Mesenchymal stem cell (in vitro differentiated cells and primary cell): Measurements from ENCODE around the gene DPF3.

ENCODE experiments used
- DNase-seq: peaks from one replicate; pipeline ENCODE4 v3.0.0-alpha.2; 2013
- H2AFZ ChIP-seq: one replicate; pipeline ENCODE4 v1.6.1; 2013; ENCODE audit warnings: low read depth, mild to moderate bottlenecking, control low read depth, inconsistent platforms, low read length, moderate library complexity
- H2AK5ac ChIP-seq: 2 replicates; pipeline ENCODE4 v1.6.1; 2013; ENCODE audit warnings: low read length, moderate library complexity, mild to moderate bottlenecking, inconsistent platforms; ENCODE audit not compliant: severe bottlenecking
- H2BK120ac ChIP-seq: one replicate; pipeline ENCODE4 v1.6.1; 2013; ENCODE audit warnings: low read depth, mild to moderate bottlenecking, inconsistent platforms, low read length, moderate library complexity
- H2BK12ac ChIP-seq, 2 experiments: one replicate each; pipeline ENCODE4 v1.6.1; 2013; ENCODE audit warnings: inconsistent platforms in 2 of 2, low read length in 2 of 2, mild to moderate bottlenecking in 2 of 2, moderate library complexity in 2 of 2, control low read depth in 1 of 2
- H2BK15ac ChIP-seq: one replicate; pipeline ENCODE4 v1.6.1; 2013; ENCODE audit warnings: mild to moderate bottlenecking, low read depth, inconsistent platforms; ENCODE audit not compliant: poor library complexity, severe bottlenecking
- H2BK5ac ChIP-seq: 2 replicates; pipeline ENCODE4 v1.6.1; 2013; ENCODE audit warnings: low read depth, mild to moderate bottlenecking, low read length, control low read depth, inconsistent platforms; ENCODE audit not compliant: poor library complexity, severe bottlenecking
- H3K14ac ChIP-seq, 2 experiments: one replicate each; pipeline ENCODE4 v1.6.1; 2013; ENCODE audit warnings: inconsistent platforms in 2 of 2, low read length in 2 of 2, control low read depth in 1 of 2, mild to moderate bottlenecking in 1 of 2, moderate library complexity in 1 of 2
- H3K18ac ChIP-seq, 2 experiments: one replicate each; pipeline ENCODE4 v1.6.1; 2013; ENCODE audit warnings: inconsistent platforms in 2 of 2, low read length in 2 of 2, control low read depth in 1 of 2, low read depth in 1 of 2, mild to moderate bottlenecking in 1 of 2
- H3K23ac ChIP-seq, 2 experiments: one replicate each; pipeline ENCODE4 v1.6.1; 2013; ENCODE audit warnings: inconsistent platforms in 2 of 2, low read length in 2 of 2, mild to moderate bottlenecking in 2 of 2, moderate library complexity in 2 of 2, control low read depth in 1 of 2
- H3K27ac ChIP-seq: 2 replicates; pipeline ENCODE4 v1.5.1; 2013; ENCODE audit warnings: mild to moderate bottlenecking, moderate library complexity, low read length, control low read depth, inconsistent platforms; ENCODE audit not compliant: poor library complexity, severe bottlenecking
- H3K27me3 ChIP-seq, 2 experiments: 2 replicates each; pipeline versions ENCODE4 v1.6.1 to v1.7.0; 2013; ENCODE audit warnings: low read length in 2 of 2, mild to moderate bottlenecking in 2 of 2, moderate library complexity in 2 of 2, control low read depth in 1 of 2, inconsistent platforms in 1 of 2; ENCODE audit not compliant: control insufficient read depth in 1 of 2, insufficient read depth in 1 of 2
- H3K36me3 ChIP-seq, 2 experiments: 2 replicates each; pipeline versions ENCODE4 v1.6.1 to v1.7.0; 2013; ENCODE audit warnings: low read length in 2 of 2, control low read depth in 1 of 2, inconsistent platforms in 1 of 2, low read depth in 1 of 2, mild to moderate bottlenecking in 1 of 2; ENCODE audit not compliant: insufficient read depth in 2 of 2, control insufficient read depth in 1 of 2
- H3K4ac ChIP-seq, 2 experiments: one replicate each; pipeline ENCODE4 v1.6.1; 2013; ENCODE audit warnings: inconsistent platforms in 2 of 2, low read length in 2 of 2, mild to moderate bottlenecking in 2 of 2, moderate library complexity in 2 of 2, control low read depth in 1 of 2, low read depth in 1 of 2
- H3K4me1 ChIP-seq: 2 replicates; pipeline ENCODE4 v1.6.1; 2013; ENCODE audit warnings: low read depth, low read length, control low read depth; ENCODE audit not compliant: control insufficient read depth, insufficient read depth
- H3K4me2 ChIP-seq: 2 replicates; pipeline ENCODE4 v1.6.1; 2013; ENCODE audit warnings: low read length, mild to moderate bottlenecking, inconsistent platforms; ENCODE audit not compliant: poor library complexity, severe bottlenecking
- H3K4me3 ChIP-seq, 2 experiments: 2 replicates each; pipeline versions ENCODE4 v1.5.1 to v1.7.0; 2013; ENCODE audit warnings: low read length in 2 of 2, mild to moderate bottlenecking in 2 of 2, control low read depth in 1 of 2, low read depth in 1 of 2; ENCODE audit not compliant: insufficient read depth in 1 of 2
- H3K79me1 ChIP-seq: replicated peaks from 2 replicates; pipeline ENCODE4 v1.6.1; 2013; ENCODE audit warnings: mild to moderate bottlenecking, control low read depth, low read length, inconsistent platforms; ENCODE audit not compliant: poor library complexity, severe bottlenecking
- H3K9ac ChIP-seq: 2 replicates; pipeline ENCODE4 v1.7.0; 2013; ENCODE audit warnings: mild to moderate bottlenecking, low read length, moderate library complexity
- H3K9me3 ChIP-seq: 2 replicates; pipeline ENCODE4 v1.7.0; 2013; ENCODE audit warnings: mild to moderate bottlenecking, low read length; ENCODE audit not compliant: control insufficient read depth
- H4K8ac ChIP-seq: one replicate; pipeline ENCODE4 v1.6.1; 2013; ENCODE audit warnings: inconsistent platforms, mild to moderate bottlenecking, low read length, moderate library complexity
- H4K91ac ChIP-seq: one replicate; pipeline ENCODE4 v1.6.1; 2013; ENCODE audit warnings: mild to moderate bottlenecking, low read length, inconsistent platforms
- WGBS: methylation state at CpG from one replicate; pipeline ENCODE4 v1.1.7; 2013; ENCODE audit warnings: mixed read lengths; 5-methylcytosine and 5-hydroxymethylcytosine counted together

The DPF3 gene

DNA sequence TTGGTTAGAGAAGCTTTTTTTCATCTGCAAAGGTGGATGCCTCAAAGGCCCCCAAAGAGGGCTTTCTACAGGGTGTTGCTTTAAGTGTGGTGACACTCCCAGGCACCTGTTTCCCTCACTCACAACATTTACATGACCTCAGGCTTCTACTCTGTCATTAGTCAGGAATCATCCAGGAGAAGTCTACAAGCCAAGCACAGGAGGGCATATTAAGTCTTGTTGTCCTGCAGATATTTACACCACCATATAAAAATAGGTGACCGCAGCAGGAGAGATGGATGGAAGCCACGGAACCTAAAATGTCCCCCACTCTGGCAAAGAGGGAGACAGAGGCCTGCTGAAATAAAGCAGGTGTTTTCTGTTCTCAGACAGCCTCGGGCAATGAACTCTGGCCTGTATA lies 7.5 kb upstream of the DPF3 start:
- H3K4ac ChIP-seq: no peak overlapping the region
- 82% methylated on average over 3 of the region's 3 CpGs for WGBS
- H3K79me1 ChIP-seq: peaks cover 3% of the 10 kb centered on the region
- H3K27ac ChIP-seq: no peak overlapping the region
- H3K4me3 ChIP-seq: no peak overlapping the region
- H3K9me3 ChIP-seq: peaks cover 7% of the 10 kb centered on the region
- no peak overlapping the region for H2BK15ac ChIP-seq
- no peak overlapping the region for H2AFZ ChIP-seq
- no peak overlapping the region for H3K23ac ChIP-seq
- H3K18ac ChIP-seq: no peak overlapping the region
- no peak for DNase-seq
- H3K27me3 ChIP-seq: no peaks in the 10 kb centered on the region
- H3K9ac ChIP-seq: no peak overlapping the region
- H4K91ac ChIP-seq: no peak overlapping the region
- H2BK5ac ChIP-seq: no peak overlapping the region
- H2AK5ac ChIP-seq: no peak overlapping the region
- H4K8ac ChIP-seq: no peak overlapping the region
- H2BK120ac ChIP-seq: no peak overlapping the region
- H3K4me1 ChIP-seq: peaks cover 3% of the 10 kb centered on the region
- no peaks in the 10 kb centered on the region for H3K36me3 ChIP-seq
- H3K14ac ChIP-seq: no peak overlapping the region
- H2BK12ac ChIP-seq: no peak overlapping the region
- no peak overlapping the region for H3K4me2 ChIP-seq

DNA sequence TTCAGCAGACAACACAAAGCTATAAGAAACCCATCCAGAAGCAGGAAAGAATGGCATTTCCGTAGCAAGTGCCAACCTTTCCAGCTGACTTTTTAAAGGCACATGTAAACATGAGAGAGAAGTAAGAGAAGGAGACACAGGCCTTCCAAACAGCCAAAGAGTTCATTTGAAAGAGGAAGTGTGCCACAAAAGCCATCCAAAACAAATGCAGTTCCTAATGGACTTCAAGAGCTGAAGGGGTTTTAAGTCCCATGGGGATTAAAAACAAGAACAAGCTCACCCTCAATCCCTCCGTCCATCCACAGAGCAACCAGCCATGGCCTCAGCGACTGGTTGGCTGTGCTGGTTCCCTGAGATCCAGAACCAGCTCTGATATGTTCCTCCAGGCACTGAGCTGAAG lies 4.5 kb upstream of the DPF3 start:
- H3K4me1 ChIP-seq: no peaks in the 10 kb centered on the region
- H4K91ac ChIP-seq: no peak overlapping the region
- H3K36me3 ChIP-seq: no peaks in the 10 kb centered on the region
- H3K4ac ChIP-seq: no peak overlapping the region
- H2BK12ac ChIP-seq: no peak overlapping the region
- no peak overlapping the region for H2AFZ ChIP-seq
- no peaks in the 10 kb centered on the region for H3K27me3 ChIP-seq
- H3K14ac ChIP-seq: no peak overlapping the region
- no peak overlapping the region for H3K27ac ChIP-seq
- no peak overlapping the region for H3K18ac ChIP-seq
- no peak overlapping the region for H3K23ac ChIP-seq
- no peak overlapping the region for H2AK5ac ChIP-seq
- no peak overlapping the region for H4K8ac ChIP-seq
- H3K9me3 ChIP-seq: peaks cover 7% of the 10 kb centered on the region
- no peak overlapping the region for H3K4me3 ChIP-seq
- peaks cover 3% of the 10 kb centered on the region for H3K79me1 ChIP-seq
- no peak overlapping the region for H3K9ac ChIP-seq
- no peak overlapping the region for H3K4me2 ChIP-seq
- no peak overlapping the region for H2BK120ac ChIP-seq
- 59% methylated on average over 3 of the region's 3 CpGs for WGBS
- DNase-seq: no peak
- H2BK5ac ChIP-seq: no peak overlapping the region
- H2BK15ac ChIP-seq: no peak overlapping the region

DNA sequence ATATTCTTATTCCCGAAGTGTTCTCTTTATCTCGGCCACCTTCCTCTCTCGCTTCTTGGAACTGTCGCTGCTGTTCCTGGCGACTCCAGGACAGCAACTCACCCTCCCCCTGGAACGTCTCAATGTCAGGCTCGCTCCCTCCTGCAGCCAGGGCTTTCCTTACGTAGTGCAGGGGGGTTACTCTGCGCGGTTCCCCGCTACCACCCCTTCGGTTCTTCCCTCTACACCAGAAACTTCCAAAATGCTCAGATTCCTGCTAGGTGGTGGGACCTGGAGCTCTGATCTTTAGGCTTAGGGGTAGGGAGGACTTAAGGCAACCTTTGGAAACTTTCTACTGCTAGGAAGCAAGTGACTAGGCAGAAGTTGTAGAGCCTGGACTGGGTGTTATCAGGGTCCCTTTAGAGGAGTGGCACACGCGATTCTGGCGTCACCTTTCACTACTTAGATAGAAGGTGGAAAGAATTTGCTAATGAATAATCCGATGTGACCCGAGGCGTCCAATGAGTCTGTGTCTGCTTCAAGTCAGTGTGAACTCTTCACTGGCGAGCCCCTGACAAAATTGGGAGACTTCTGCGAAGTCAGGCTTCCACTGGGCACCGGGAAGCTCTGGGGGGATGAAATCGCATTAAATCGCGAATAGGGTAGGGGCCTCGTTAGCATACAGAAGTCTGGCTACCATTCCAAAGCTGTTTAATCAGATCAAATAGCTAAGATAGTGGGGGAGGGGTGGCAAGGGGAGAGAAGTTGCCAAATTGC lies 900 bp upstream of the DPF3 start:
- peaks cover 5% of the 10 kb centered on the region for H3K4me1 ChIP-seq
- H3K18ac ChIP-seq: peak overlapping the region in 1 of 2 experiments; percentile 42
- peak; percentile 45 for DNase-seq
- H4K8ac ChIP-seq: no peak overlapping the region
- peak overlapping the region; percentile 34 for H3K27ac ChIP-seq
- no peaks in the 10 kb centered on the region for H3K9me3 ChIP-seq
- peaks cover 0 to 14% of the 10 kb centered on the region in 2 experiments for H3K27me3 ChIP-seq
- H3K4me3 ChIP-seq: peak overlapping the region; percentile 52 to 93
- no peak overlapping the region for H2BK15ac ChIP-seq
- H3K79me1 ChIP-seq: no peaks in the 10 kb centered on the region
- H3K23ac ChIP-seq: no peak overlapping the region
- H3K4ac ChIP-seq: no peak overlapping the region
- no peak overlapping the region for H3K14ac ChIP-seq
- no peak overlapping the region for H2BK12ac ChIP-seq
- H3K36me3 ChIP-seq: no peaks in the 10 kb centered on the region
- H2AK5ac ChIP-seq: no peak overlapping the region
- no peak overlapping the region for H2BK120ac ChIP-seq
- H4K91ac ChIP-seq: no peak overlapping the region
- under 1% methylated on average over 19 of the region's 25 CpGs for WGBS
- no peak overlapping the region for H2BK5ac ChIP-seq
- peak overlapping the region; percentile 67 for H2AFZ ChIP-seq
- H3K4me2 ChIP-seq: peak overlapping the region; percentile 91
- H3K9ac ChIP-seq: peak overlapping the region; percentile 71

DNA sequence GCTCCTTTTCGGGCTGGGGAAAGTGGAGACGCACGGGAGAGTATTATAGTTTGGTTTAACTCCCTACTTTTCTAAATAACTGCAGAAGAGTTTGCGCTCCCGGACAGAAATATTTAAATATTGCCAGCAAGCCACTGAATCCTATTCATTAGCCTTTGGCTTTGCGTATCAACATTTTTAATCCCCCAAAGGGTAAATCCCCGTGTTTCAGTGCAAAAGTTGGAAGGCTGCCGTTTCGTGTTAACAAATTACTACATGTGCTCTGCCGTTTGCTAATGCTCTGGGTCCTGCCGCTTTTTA lies 372 bp upstream of the DPF3 start:
- H3K27me3 ChIP-seq: peaks cover 0 to 14% of the 10 kb centered on the region in 2 experiments
- H3K23ac ChIP-seq: no peak overlapping the region
- H3K18ac ChIP-seq: no peak overlapping the region
- no peaks in the 10 kb centered on the region for H3K9me3 ChIP-seq
- peak overlapping the region; percentile 71 for H3K9ac ChIP-seq
- H3K36me3 ChIP-seq: no peaks in the 10 kb centered on the region
- H2BK5ac ChIP-seq: no peak overlapping the region
- H3K4me1 ChIP-seq: peaks cover 5% of the 10 kb centered on the region
- H4K91ac ChIP-seq: no peak overlapping the region
- DNase-seq: no peak
- H2BK12ac ChIP-seq: no peak overlapping the region
- under 1% methylated on average over 10 of the region's 11 CpGs for WGBS
- H3K14ac ChIP-seq: no peak overlapping the region
- H2AFZ ChIP-seq: peak overlapping the region; percentile 67
- no peak overlapping the region for H2BK15ac ChIP-seq
- H3K79me1 ChIP-seq: no peaks in the 10 kb centered on the region
- no peak overlapping the region for H2BK120ac ChIP-seq
- H3K4me2 ChIP-seq: peak overlapping the region; percentile 91
- no peak overlapping the region for H4K8ac ChIP-seq
- H3K4ac ChIP-seq: no peak overlapping the region
- peak overlapping the region; percentile 52 to 93 for H3K4me3 ChIP-seq
- peak overlapping the region; percentile 34 for H3K27ac ChIP-seq
- no peak overlapping the region for H2AK5ac ChIP-seq
